22Rv1 (cell line): Measurements from ENCODE around the gene UACA.

Experiments used
- ZFX ChIP-seq: fragments of 450-650 bp; IDR thresholded peaks from 2 replicates; pipeline ENCODE4 v1.6.1; 2017; ENCODE audit warnings: antibody characterized with exemption, borderline replicate concordance
- TF ChIP-seq, protein P1 (sequence below): fragments of 450-650 bp; IDR thresholded peaks from 2 replicates; pipeline ENCODE4 v1.5.1; 2017; ENCODE audit warnings: mild to moderate bottlenecking

DNA sequence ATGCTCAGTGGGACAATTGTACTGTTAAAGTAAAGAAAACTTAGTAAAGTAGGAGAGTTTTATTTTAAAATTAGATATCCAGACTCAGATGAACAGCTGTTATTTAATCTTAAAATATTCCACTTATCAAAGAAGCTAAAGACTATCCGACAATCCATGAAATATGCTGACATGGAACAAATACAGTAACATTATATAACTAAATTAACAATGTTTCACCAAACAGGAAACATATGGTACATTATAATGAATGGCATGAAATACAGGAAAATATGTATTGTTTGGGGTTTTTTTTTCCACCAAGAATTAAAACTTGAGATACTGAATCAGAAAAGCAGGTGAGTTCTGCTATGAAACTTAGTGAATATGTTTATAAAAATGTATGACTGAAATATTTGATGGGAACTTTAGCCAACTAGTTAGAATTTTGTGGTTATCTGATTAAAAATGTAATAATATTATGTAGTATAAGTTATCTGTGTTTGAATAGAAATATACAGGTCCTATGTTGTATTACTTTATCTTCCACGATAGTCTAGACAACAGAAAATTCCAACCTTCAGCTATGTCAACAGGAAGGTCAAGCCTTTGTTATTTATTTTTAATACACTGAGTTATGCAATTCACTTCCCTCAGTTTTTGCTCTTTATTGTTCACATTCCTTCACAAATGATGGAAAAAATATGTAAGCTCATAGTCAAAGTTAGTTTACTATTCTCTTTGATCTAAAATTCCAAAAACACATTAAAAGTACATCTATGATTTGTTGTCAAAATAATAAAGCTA, 72.7 kb downstream of the UACA start:
- TF ChIP-seq, protein P1, sequence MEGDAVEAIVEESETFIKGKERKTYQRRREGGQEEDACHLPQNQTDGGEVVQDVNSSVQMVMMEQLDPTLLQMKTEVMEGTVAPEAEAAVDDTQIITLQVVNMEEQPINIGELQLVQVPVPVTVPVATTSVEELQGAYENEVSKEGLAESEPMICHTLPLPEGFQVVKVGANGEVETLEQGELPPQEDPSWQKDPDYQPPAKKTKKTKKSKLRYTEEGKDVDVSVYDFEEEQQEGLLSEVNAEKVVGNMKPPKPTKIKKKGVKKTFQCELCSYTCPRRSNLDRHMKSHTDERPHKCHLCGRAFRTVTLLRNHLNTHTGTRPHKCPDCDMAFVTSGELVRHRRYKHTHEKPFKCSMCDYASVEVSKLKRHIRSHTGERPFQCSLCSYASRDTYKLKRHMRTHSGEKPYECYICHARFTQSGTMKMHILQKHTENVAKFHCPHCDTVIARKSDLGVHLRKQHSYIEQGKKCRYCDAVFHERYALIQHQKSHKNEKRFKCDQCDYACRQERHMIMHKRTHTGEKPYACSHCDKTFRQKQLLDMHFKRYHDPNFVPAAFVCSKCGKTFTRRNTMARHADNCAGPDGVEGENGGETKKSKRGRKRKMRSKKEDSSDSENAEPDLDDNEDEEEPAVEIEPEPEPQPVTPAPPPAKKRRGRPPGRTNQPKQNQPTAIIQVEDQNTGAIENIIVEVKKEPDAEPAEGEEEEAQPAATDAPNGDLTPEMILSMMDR: no peak
- no peak for TF ChIP-seq ZFX
